SKM-1 treated with dmso at 0.1 percent for 144 hours (cell line): Measurements from ENCODE around the gene CDCA8.
"Not testable (repeated sequence)": the region's sequence is repeated elsewhere in the genome, so short reads cannot be mapped to it uniquely, and the experiment has no call there.

Source experiments
- DNase-seq: peaks from one replicate; lab custom pipeline; 2025; ENCODE audit not compliant: unreplicated experiment; lab: John Stamatoyannopoulos, UW

The CDCA8 gene

DNA sequence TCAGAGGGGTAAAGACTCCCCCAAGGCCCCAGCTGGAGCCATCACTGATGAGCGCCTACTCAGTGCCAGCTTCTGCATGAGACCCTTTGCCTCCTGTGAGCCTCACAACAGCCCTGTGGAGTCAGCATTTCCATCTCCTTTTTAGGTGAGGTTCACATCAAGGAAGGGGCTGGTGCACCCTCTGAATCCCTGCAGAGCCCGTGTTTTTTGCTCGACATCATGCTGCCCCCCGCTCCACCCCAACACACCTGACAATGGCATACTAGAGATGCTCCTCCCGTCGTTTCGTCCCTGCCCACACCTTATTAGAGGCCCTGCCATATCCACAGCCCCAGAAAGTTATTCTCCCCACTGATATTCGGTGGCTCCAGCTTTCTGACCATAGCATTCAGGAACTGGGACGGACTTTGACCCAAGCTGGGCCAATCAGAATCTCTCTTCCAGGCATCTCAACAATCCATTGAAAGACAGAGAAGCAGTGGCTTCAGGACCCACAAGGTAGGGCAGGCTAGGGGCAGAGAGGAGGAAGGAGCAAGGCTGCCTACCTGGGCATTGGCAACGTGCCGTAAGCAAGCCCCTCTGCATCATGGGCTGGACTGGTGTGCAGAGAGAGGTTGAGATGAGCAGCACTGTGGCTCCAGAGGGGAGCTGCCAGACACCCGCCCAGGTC is 39.9 kb downstream of the CDCA8 start:
- DNase-seq: no peak

- no peak for DNase-seq
These were observed 42.6 kb downstream of the CDCA8 start for GRCh38 chr1:37734629-37735591.

DNA sequence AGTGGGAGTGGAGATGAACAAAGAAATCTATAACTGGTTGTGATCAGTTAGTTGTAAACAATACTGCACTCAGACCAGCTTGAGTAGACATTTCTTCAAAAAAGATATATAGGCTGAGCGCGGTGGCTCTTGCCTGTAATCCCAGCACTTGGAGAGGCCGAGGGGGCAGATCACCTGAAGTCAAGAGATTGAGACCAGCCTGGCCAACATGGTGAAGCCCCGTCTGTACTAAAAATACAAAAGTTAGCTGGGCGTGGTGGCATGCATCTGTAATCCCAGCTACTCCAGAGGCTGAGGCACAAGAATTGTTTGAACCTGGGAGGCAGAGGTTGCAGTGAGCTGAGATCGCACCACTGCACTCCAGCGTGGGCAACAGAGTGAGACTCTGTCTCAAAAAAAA is 45.7 kb downstream of the CDCA8 start:
- DNase-seq: not testable (repeated sequence)

DNA sequence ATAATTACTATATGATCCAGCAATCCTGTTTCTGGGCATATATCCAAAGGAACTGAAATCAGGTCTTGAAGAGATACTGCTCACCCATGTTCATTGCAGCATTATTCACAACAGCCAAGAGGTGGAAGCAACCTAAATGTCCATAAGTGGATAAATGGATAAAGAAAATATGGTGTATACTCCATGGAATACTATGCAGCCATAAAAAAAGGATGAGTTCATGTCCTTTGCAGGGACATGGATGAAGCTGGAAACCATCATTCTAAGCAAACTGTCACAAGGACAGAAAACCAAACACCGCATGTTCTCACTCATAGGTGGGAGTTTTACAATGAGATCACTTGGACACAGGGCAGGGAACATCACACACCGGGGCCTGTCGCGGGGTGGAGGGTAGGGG is 46.3 kb downstream of the CDCA8 start:
- DNase-seq: not testable (repeated sequence)

GRCh38 chr1:37739222-37739621 is 46.9 kb downstream of the CDCA8 start:
- no peak for DNase-seq

DNA sequence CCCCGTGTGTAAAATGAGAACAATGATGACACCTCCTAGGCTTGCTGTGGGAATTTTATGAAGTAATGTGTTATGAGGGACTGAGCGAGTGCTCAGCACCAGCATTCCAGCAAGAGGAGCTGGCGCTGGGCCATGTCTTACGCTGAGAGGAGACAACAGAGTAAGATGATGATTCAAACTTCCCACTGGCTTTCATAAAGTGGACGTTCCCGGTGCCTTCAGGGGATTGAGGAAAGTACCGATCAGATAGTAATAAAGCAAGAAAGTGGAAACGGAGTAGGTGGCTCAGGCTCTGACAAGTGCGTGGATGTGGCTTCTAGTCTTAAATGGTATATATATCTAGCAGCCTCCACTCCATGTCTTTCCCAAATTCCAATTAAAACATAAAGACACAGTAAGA is 48.8 kb downstream of the CDCA8 start:
- DNase-seq: no peak

GRCh38 chr1:37741662-37742061 is 49.3 kb downstream of the CDCA8 start:
- DNase-seq: no peak

DNA sequence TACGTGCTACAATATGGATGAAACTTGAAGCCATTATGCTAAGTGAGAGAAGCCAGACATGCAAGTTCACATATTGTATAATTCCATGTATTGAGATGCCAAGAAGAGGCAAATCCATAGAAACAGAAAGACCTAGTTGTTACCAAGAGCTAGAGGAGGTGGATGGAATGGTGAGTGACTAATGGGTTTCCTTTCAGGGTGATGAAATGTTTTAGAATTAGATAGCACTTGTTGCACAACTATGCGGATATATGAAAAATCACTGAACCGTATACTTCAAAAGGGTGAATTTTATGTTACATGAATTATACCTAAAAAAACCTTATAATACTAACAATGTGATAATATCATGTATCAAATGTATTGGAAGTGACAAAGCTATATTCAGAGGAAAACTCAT is 54.5 kb downstream of the CDCA8 start:
- no peak for DNase-seq

- no peak for DNase-seq
These were observed 56.2 kb downstream of the CDCA8 start for GRCh38 chr1:37748565-37748964.

DNA sequence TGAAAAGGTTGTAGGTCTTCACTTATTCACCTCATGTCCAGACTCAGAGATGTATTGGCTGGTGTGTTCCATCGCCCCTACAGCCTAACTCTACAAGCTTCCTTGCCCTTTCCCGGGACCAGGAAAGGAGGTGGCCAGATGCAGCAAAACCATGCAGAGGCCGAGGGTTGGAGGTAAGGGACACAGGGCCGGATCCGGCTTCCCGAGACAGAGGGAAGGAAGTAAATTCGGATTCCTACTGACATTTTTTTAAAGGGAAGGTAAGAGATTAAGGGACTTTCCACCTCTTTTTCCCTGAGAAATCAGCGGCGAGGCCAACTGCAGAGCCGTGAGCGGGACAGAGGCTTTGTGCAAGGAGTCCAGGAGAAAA is 59.9 kb downstream of the CDCA8 start:
- DNase-seq: no peak

DNA sequence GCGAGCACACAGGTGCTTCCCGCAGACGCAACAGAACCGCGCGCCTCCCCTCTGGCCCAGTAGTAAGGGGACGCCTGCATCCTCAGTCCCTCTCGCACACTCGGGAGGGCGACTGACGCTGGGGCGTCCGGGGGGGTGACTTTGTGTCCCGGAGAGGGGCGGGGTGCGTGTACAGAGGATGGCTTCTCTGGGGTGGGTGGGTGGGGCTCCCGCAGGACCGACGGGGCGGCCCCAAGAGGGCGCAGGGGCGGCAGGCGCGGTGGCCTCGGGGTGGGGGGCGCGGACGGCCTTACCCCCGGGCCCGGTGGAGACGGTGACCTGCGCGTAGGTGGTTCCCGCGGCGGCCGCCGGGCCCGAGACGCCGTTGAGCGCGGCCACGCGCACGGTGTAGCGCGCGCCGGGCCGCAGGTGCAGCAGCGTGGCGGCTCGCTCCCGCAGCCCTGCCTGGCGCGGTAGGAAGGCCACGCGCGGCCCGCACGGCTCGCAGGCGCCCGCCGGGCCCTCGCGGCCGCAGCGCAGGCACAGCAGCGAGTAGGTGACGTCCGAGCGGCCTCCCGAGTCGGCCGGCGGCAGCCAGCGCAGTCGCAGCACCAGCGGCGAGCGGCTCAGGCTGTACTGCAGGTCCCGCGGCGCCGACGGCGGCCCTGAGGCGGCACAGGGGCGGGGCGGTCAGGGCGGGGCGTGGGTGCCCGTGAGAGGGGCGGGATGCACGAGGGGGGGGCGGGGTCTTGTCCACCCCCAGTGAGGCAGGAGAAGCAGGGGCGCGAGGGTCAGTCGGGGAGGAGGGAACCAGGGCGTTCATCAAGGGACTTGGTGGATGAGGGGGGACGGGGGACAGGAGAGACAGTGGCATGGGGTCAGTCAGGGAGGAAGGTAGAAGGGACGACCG is 60.5 kb downstream of the CDCA8 start:
- DNase-seq: no peak

DNA sequence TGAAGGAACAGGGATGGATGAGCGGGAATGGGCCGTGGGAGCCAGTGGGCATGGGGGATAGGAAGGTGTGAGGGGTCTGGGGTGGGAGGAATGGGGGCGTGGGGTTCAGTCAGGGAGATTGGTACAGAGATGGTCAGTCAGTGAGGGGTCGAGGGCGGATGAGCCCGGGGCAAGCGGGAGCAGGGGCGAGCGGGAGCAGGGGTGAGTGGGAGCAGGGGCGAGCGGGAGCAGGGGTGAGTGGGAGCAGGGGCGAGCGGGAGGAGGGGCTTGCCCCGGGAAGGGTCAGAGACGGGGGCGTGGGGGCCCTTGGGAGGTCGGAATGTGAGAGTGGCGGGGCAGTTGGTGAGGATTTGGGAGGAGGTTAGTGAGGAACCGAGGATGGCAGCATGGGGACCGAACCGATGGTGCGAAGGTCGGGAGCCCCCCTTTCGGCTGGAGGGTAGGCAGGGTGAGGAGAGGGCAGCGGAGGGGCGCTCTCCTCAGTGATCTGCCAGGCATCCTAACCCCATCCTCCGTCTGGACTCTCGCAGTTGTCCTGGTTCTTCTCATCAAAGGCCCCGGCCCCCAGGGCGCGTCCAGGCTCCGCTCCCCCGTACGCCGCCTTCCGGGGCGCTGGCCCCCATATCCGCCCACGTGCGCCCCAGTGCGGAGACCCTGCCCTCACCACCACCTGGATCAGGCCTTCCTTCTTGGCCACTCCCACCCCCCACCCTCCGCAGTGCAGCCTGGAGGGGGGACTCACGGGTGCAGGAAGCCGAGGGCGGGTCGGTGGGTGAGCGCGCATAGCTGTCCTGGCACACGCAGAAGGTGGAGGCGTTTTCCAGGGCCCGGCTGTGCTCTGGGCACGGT is 61.4 kb downstream of the CDCA8 start:
- no peak for DNase-seq

DNA sequence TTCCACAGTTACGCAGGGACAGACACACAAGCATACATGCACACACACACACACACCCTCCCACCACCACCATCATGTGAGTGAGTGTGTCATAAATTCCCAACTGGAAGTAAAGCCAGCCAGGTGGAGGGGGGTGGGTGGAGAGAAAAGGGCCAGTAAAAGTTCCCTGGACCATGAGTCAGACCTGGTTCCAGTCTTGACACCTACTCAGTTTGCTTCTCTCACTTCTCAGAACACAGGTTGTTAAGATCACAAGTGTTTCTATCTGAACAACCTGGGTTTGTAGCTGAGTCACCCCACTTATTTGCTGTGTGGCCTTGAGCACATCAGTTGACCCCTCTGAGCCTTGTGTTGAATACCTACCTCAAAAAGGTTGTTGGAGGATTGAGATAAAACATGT is 63.0 kb downstream of the CDCA8 start:
- DNase-seq: no peak

DNA sequence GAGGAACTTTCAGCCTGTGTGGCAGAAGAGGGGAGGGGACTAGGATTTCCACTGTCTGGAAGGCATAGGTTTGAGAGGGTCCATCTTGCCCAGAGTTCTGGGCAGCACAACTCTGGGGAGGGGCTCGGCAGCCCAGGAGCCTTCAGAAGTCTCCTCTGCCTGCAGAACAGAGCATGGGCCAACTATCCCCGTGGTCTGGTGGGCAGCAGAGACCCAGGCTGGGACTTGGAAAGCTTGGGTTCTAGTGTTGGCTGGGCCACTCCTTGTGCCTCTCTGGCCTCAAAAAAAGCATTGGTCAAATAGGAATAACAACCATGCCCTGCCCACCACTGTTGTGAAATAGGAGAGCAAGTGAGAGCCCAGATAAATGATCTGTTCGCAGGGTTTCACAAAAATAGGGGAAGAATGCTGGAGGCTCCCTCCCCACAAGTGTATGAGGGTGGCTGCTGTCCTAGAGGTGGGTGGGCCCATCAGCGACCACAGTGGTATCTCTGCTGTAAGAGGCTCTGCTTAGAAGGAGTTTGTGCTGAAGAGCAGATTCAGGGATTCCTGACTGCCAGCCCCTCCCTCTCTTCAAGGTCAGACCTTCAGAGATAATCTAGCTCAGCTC is 63.7 kb downstream of the CDCA8 start:
- DNase-seq: no peak
